HG03135 (cell line): Measurements from ENCODE around the gene TNS1.
A peak's percentile ranks its signal among the peaks of the same experiment; 100 is the strongest.
"Not testable (repeated sequence)": the region's sequence is repeated elsewhere in the genome, so short reads cannot be mapped to it uniquely, and the experiment has no call there.

Experiments used
- ATAC-seq: cut with Tn5 transposase; IDR thresholded peaks from one replicate; pipeline ENCODE4 v1.9.1; 2021; ENCODE audit warnings: mild to moderate bottlenecking, moderate library complexity; ENCODE audit not compliant: unreplicated experiment

Gene TNS1

GRCh38 chr2:217792626-217793527 is 209.9 kb downstream of the TNS1 start:
- ATAC-seq, result no peak

GRCh38 chr2:217791551-217791950 is 211.2 kb downstream of the TNS1 start:
- no peak for ATAC-seq

DNA sequence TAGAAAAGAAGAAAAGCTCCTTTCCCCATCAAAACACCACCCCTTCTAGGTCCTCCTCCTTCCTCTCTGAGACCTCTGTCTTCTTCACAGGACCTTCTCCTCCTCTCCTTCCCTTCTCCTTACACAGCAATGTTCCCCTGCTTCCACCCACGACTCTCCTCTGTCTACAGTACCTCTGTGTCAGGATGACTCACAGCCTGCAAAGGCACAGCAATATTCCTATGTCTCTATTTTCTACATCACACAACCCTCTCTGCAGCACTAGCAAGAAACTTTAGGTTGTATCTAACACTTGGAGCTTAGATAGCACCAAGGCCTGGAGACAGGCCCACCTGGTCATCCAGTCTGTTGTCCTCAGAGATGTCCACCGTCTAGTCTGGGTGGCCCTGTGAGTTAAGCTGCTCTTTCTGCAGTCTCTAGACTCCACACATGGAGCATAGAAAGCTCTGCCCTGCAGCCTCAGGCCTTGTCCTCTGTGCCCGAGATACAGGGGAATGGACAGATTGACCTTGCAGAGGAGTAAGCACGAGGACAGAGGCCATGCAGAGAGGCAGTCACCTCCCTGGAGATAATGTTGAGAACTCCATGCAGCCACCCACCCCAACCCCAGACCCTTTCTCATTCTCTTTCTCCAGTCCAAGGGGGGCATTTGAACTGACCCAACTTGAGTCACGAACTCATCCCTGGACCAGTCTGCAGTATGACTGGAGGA is 212.0 kb downstream of the TNS1 start:
- no peak for ATAC-seq

- no peak for ATAC-seq
These were observed 212.6 kb downstream of the TNS1 start for GRCh38 chr2:217790195-217790594.

DNA sequence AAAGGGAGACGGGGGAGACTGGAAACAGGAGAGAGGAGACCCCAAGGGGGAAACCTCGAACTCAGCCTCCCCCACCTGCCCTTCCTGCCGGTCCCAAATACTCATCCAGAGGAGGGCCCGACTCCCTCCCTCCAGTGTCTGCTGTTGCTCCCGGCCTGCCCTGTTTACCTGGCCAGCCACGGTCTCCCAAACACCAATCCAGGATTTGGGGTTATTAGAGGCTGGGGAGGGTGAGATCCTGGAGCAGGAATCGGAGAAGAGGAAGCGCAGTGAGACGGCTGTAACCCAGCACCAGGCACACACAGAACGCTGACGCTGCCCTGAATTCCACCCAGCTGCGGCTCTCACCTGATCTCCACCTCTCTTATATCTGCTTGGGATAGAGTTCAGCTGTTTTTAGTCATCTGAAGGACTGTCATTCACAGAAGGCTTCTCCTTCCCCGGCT is 213.0 kb downstream of the TNS1 start:
- ATAC-seq, result no peak

GRCh38 chr2:217789003-217789735 is 213.6 kb downstream of the TNS1 start:
- no peak for ATAC-seq

DNA sequence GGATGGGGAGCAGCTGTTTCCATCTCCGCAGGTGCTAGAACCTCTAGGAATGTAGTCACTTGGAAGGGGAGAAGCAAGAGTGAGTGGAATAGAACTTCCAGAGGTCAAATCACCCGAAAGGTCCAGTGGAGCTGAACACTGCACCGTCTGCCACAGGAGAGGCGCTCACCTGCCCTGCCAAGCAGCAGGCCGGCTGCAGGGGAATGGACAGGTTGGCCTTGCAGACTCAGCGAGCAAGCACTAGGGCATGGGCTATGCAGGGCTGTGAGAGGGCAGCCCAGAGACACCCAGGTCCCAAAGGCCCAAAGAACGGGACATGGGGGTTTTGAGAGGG is 214.2 kb downstream of the TNS1 start:
- no peak for ATAC-seq

DNA sequence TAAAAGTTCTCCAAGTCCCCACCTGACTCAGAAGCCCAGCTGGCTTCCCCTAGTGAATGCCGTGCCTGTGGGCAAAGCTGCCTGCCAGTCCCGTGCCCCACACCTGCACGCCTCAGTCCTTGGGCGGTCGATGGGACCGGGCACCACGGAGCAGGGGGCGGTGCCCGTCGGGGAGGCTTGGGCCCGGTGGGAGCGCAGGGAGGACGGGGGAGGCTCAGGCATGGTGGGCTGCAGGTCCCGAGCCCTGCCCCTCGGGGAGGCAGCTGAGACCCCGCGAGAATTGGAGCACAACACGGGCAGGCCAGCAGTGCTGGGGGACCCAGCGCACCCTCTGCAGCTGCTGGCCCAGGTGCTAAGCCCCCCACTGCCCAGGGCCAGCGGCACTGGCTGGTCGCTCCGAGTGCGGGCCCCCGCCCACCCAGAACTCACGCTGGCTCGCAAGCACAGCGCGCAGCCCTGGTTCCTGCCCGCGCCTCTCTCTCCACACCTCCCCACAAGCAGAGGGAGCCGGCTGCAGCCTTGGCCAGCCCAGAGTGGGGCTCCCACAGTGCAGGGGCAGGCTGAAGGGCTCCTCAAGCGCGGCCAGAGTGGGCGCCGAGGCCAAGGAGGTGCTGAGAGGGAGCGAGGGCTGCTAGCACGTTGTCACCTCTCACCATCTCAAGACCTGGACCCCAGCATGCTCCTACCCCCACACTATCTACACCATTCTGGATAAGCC is 215.5 kb downstream of the TNS1 start:
- ATAC-seq, result no peak

DNA sequence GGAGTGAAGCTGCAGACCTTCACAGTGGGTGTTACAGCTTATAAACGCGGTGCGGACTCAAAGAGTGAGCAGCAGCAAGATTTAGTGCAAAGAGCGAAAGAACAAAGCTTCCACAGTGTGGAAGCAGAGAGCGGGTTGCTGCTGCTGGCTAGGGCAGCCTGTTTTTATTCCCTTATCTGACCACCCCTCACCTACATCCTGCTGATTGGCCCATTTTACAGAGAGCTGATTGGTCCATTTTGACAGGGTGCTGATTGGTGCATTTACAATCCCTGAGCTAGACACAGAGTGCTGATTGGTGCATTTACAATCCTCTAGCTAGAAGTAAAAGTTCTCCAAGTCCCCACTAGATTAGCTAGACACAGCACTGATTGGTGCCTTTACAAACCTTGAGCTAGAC is 216.2 kb downstream of the TNS1 start:
- not testable (repeated sequence) for ATAC-seq

DNA sequence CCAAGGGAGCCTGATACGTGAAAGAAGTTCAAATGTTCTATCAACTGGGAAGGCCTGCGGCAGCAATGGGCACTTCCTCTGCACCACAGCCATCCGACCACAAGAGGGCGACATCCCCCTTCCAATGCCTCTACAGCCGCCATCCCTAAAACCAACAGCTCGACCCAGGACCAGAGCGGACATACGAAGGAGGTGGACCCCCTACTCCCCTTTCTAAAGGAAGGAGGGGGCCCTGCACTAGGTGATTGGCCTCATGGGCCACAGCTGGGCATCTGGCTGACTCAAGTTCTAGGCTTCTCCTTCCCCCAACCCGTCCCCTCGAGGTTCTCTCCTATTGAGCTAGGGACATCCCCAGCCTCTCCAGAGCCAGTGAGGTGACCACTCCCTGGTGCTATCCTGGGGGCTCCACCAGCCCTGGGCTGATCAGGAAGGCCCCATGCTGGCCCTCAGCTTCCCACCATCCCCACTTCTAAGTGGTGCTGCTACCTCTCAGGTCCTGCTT is 217.2 kb downstream of the TNS1 start:
- peak; percentile 65 for ATAC-seq

GRCh38 chr2:217784996-217785543 is 217.7 kb downstream of the TNS1 start:
- ATAC-seq, result no peak

GRCh38 chr2:217783243-217783642 is 219.6 kb downstream of the TNS1 start:
- no peak for ATAC-seq

DNA sequence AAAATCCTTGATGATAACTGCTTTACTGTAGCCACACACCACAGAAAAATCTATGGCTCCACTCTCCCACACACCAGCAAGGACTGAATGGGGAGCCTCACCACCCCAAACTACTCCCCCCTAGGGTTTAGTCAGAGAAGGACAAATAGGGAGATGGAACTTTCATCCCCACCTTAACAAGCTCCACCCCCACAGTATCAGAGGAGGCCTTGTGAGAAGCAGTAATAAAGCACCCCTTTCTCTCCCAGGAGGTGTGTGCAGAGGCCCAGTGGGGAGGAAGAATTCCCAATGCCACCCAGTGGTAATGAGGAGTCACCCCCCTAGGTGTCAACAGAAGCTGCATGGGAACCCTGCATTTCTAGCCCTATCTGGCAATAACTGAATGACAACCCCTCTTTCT is 224.9 kb downstream of the TNS1 start:
- no peak for ATAC-seq

DNA sequence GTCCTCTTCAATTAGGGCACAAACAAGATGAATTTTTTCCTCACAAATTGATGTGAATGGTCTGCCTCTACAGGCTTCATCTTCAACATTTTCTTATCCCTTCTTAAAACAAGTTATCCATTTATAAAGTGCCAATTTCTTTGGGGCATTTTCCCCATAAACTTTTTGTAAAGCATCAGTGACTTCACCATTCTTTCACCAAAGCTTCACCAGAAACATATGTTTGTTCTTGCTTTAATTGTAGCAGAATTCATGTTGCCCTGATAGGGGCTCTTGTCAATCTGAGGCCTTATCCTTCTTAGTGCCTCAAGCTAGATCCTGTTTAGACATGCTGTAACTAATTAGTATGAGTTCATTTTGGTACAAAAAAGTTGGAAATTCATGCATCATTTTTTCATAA is 226.2 kb downstream of the TNS1 start:
- no peak for ATAC-seq

- ATAC-seq, result no peak
These were observed 226.8 kb downstream of the TNS1 start for GRCh38 chr2:217775920-217776503.

- ATAC-seq, result no peak
These were observed 228.6 kb downstream of the TNS1 start for GRCh38 chr2:217774232-217774631.

DNA sequence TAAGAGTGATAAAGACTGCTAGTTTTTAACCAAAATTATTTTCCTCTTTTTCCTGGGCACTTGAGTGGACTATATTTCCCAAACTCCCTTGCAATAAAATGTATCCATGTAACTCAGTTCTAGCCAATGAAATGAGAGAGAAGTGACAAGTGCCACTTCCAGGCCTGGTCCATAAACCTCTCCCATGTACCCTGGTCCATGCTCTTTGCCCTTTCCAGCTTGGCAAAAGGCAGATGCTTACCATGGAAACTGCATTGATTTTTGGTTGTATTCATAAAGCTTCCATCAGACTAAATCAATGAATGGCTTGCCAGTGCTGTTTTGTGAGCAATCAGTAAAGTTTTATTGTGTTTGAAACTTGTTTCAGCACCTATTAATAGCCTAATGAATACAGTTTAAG is 229.3 kb downstream of the TNS1 start:
- ATAC-seq, result no peak

- ATAC-seq, result no peak
These were observed 236.4 kb downstream of the TNS1 start for GRCh38 chr2:217766356-217766755.

DNA sequence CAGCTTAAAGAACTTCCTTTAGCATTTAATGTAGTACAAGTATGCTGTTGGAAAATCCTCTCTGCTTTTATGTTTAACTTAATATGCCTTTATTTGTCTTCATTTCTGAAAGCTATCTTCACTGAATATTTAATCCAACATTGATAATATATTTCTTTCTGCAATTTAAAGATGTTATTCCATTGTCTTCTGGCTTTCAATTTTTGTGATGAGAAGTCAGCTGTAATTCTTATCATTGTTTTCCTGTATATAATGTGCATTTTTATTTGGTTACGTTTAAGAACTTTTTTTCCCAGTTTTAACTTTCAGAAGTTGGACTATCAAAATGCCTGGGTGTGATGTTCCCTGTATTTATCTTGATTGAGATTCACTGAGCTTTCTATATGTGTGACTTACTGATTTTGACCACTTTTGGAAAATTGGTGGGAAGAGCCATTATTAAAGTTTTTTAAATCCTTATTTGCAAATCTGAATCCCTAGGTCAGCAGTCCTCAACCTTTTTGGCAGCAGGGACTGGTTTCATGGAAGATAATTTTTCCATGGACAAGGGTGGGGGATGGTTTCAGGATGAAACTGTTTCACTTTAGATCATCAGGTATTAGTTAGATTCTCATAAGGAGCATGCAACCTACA is 241.0 kb downstream of the TNS1 start:
- no peak for ATAC-seq

- no peak for ATAC-seq
These were observed 242.8 kb downstream of the TNS1 start for GRCh38 chr2:217759991-217760390.
